ENCODE data around the gene RANBP17.
"Not testable (repeated sequence)": the region's sequence is repeated elsewhere in the genome, so short reads cannot be mapped to it uniquely, and the experiment has no call there.

The RANBP17 gene

DNA sequence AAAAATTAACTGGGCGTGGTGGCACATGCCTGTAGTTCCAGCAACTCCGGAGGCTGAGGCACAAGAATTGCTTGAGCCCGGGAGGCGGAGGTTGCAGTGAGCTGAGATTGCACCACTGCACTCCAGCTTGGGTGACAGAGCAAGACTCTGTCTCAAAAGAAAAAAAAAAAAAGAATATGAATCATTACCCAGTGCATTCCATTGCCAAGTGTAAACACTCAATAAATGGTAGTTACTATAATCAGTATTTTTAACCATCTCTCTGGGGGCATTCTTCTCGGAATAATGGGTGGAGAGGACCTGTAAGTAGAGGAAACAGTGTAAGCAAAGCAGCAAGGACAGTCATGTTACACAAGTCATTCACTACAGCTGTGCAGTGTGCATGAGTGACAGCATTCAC lies 13.8 kb upstream of the RANBP17 start:
- Mint-ChIP-seq H3K4me3 (no peak overlapping the region), H3K4me1 (ENCODE audit: low read depth in 2 of 2) (no peaks in the 10 kb centered on the region), H3K9me3 (peaks cover 0 to 5% of the 10 kb centered on the region in 2 donors), H3K27me3 (peaks cover 0 to 4% of the 10 kb centered on the region in 2 donors), H3K36me3 (ENCODE audit: insufficient read depth) (no peaks in the 10 kb centered on the region), H3K27ac (no peak overlapping the region)
- DNase-seq (no peak), ATAC-seq (replicated peaks) (no peak)

DNA sequence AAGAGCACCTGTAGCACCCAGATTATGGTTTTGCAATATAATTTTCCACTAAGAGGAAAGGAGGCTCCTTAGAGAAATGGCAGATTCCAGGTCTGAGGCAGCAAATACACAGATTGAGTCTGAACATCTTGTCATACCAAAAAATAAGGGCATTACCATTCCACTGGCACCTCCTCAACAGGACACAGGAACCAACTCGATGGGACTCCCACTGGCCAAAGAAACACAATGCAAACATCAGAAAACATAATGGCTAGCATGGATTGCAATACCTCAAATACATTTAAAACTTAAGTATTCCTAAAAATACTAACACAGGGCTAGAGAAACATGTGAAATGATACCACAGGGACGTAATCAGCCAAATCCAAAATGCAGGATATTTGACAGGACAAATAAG lies 12.4 kb upstream of the RANBP17 start:
- Mint-ChIP-seq H3K4me3 (no peak overlapping the region), H3K36me3 (ENCODE audit: insufficient read depth) (no peaks in the 10 kb centered on the region), H3K27me3 (peaks cover 0 to 4% of the 10 kb centered on the region in 2 donors), H3K9me3 (peaks cover 0 to 5% of the 10 kb centered on the region in 2 donors), H3K4me1 (ENCODE audit: low read depth in 2 of 2) (no peaks in the 10 kb centered on the region), H3K27ac (no peak overlapping the region)
- no peak for ATAC-seq (replicated peaks)
- no peak for DNase-seq

DNA sequence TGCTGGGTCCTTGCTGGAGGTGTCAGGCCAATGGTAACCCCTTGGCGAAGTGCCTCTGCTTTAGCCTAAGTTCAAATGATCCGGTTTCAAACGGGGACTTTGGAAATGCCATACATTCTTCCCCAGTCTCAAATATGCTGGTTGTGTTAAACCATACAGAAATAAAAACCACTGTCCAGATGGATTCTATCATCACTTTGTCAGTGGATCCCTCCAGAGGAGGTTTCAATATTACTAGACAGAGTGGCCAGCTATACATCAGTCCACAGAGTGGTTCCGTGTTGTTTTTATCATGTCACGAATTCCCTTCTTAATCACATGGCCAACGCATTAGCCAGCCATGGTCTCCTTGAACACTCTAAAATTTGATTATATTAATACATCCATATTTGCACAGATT lies 7.3 kb upstream of the RANBP17 start:
- Mint-ChIP-seq H3K9me3 (peaks cover 4 to 11% of the 10 kb centered on the region in 2 donors), H3K4me1 (ENCODE audit: low read depth in 2 of 2) (no peaks in the 10 kb centered on the region)

DNA sequence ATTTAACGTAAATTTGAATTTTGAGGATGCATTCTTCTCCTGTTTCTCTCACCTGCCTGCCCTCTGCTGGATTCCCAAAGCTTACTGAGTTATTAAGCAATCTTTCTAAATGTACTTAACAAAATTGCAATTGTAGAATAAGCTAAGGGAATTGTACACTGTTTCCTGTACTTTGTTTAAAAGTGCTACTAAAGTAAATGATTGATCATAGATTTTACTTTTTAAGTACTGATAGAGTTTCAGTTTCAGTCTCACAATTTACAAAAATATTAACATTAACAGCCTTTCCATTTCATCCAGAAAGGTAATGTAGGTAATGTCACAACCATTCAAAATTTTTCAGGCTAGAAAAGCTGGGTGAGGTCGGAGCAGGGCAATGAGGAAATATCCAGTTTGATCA lies 4.8 kb upstream of the RANBP17 start:
- Mint-ChIP-seq H3K36me3 (ENCODE audit: insufficient read depth) (no peaks in the 10 kb centered on the region), H3K9me3 (peaks cover 10 to 27% of the 10 kb centered on the region in 2 donors), H3K4me1 (ENCODE audit: low read depth in 2 of 2) (peaks cover 0 to 5% of the 10 kb centered on the region in 2 donors), H3K27me3 (peaks cover 10 to 12% of the 10 kb centered on the region in 2 donors), H3K27ac (no peak overlapping the region), H3K4me3 (no peak overlapping the region)
- no peak for ATAC-seq (replicated peaks)
- DNase-seq, result no peak

More for the DNA sequence above, 7.3 kb upstream of the RANBP17 start:
- H3K27ac Mint-ChIP-seq, result no peak overlapping the region
- H3K4me3 Mint-ChIP-seq, result no peak overlapping the region
- H3K27me3 Mint-ChIP-seq, result no peaks in the 10 kb centered on the region
- DNase-seq, result no peak
- H3K36me3 Mint-ChIP-seq (ENCODE audit: insufficient read depth), result no peaks in the 10 kb centered on the region
- ATAC-seq (replicated peaks), result no peak

DNA sequence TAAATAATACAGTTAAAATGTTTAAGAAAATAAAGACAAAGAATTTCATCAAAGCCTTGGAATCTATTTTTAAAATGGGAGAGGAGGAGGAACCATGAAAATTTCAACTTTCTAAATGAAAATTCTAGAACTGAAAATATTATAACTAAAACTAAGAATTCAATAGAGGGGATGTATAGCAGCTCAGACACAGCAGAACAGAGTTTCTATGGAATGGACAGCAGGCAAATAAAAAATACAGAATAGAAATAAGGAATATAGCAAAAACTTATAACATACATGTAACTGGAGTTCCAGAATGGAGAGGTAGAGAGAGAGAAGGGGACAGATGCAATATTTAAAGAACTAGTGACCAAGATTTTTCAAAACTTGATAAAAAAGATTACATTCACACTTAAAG lies 1.4 kb upstream of the RANBP17 start:
- Mint-ChIP-seq H3K36me3 (ENCODE audit: insufficient read depth) (no peaks in the 10 kb centered on the region), H3K4me1 (ENCODE audit: low read depth in 2 of 2) (peaks cover 0 to 5% of the 10 kb centered on the region in 2 donors), H3K27me3 (peaks cover 16 to 22% of the 10 kb centered on the region in 2 donors), H3K9me3 (peaks cover 10 to 34% of the 10 kb centered on the region in 2 donors), H3K27ac (no peak overlapping the region), H3K4me3 (no peak overlapping the region)
- ATAC-seq (replicated peaks) (no peak), DNase-seq (no peak)

DNA sequence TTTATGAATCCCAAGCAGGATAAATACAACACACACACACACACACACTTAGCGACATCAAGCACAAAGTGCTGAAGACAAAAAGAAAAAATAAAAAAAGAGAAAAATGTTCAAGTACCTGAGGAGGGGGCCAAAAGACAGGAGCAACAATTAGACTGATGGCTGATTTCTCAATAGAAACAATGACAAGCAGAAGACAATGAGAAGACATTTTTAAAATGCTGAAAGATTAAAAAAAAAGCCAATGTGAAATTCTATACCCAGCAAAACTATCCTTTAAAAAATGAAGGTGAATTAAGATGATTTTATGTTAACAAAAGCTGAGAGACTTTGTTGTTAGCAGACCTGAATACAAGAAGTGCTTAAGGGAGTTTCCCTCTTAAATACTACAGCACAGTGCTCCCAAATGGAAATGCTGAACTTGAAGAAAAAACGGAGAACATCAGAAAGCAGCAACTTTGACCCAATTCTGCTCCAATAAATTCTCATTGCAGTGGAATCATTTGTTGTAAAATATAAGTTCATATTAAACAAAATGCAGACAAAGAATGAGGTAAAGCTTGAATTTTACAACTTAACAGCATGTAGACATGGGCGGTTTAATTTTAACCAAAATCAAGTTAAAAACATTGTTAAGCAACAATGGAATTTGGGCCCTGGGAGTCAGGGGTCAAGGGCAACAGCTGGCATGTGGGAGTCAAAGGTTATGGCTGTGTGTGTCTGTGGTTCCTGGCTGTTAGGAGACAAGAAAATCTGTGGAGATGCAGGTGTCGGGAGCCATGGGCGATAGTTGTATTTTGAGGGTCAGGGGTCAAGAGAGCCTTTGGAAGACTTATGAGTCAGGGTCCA lies 776 bp upstream of the RANBP17 start:
- H3K27me3 Mint-ChIP-seq, result peaks cover 16 to 22% of the 10 kb centered on the region in 2 donors
- DNase-seq (no peak), ATAC-seq (replicated peaks) (no peak)
- H3K4me3 Mint-ChIP-seq, result peak overlapping the region; percentile 46
- H3K36me3 Mint-ChIP-seq (ENCODE audit: insufficient read depth), result no peaks in the 10 kb centered on the region
- H3K27ac Mint-ChIP-seq, result no peak overlapping the region
- peaks cover 10 to 34% of the 10 kb centered on the region in 2 donors for H3K9me3 Mint-ChIP-seq
- H3K4me1 Mint-ChIP-seq (ENCODE audit: low read depth in 2 of 2), result peaks cover 0 to 5% of the 10 kb centered on the region in 2 donors

DNA sequence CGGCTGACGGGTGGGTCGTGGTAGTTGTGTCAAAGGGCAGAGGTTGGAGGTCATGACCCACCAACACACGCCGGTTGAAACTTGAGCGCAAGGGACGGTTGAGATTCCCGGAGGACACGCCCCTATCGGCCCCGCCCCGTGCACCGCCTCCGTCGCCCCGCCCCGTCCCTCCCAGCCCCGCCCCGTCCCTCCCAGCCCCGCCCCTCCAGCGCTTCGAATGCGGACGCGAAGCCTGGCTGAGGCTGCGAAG lies 226 bp upstream of the RANBP17 start:
- Mint-ChIP-seq H3K9me3 (peaks cover 10 to 34% of the 10 kb centered on the region in 2 donors), H3K27ac (no peak overlapping the region), H3K27me3 (peaks cover 16 to 22% of the 10 kb centered on the region in 2 donors), H3K4me1 (ENCODE audit: low read depth in 2 of 2) (peaks cover 0 to 5% of the 10 kb centered on the region in 2 donors), H3K4me3 (peak overlapping the region in 1 of 2 donors; percentile 46), H3K36me3 (ENCODE audit: insufficient read depth) (no peaks in the 10 kb centered on the region)
- ATAC-seq (replicated peaks) (no peak), DNase-seq (no peak)

DNA sequence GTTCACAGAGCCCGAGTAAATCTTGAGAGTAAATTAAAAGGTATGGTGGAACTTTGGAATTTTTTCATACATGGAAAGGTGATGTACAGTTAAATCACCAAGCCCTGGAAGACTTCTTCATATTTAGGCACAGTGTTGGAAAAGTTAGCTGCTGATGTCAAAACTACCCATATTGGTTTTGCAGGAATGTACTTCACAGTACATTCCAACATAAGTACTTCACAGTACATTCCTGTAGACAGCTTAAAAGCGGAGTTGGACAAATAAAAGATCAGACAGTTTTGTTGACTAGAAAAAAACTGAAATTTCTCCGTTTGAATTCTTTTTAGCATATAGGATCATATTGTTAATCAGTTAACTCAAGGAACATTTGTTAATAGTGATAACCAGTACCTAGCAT lies 1.8 kb downstream of the RANBP17 start:
- Mint-ChIP-seq H3K27ac (no peak overlapping the region), H3K27me3 (peaks cover 16 to 22% of the 10 kb centered on the region in 2 donors), H3K4me3 (no peak overlapping the region), H3K36me3 (ENCODE audit: insufficient read depth) (no peaks in the 10 kb centered on the region), H3K4me1 (ENCODE audit: low read depth in 2 of 2) (peaks cover 0 to 5% of the 10 kb centered on the region in 2 donors), H3K9me3 (peaks cover 8 to 32% of the 10 kb centered on the region in 2 donors)
- no peak for ATAC-seq (replicated peaks)
- no peak for DNase-seq

DNA sequence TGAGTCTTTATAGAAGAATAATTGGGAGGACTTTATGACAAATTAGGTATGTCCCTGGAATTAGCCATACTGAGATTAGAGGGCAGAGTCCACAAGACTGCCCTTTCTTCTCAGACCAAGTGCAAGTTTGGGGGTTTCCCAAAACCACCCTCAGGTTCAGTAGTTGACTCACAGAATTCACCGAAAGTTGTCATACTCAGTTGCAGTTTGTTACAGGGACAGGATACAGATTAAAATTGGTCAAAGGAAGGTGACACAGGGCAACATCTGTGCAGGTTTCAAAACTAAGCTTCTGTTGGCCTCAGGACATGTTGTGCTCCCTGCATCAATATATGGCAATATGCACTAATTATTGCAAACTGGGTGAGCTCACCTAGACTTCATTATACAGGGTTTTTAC lies 3.8 kb downstream of the RANBP17 start:
- peaks cover 0 to 5% of the 10 kb centered on the region in 2 donors for H3K4me1 Mint-ChIP-seq (ENCODE audit: low read depth in 2 of 2)
- no peak overlapping the region for H3K27ac Mint-ChIP-seq
- peaks cover 6 to 19% of the 10 kb centered on the region in 2 donors for H3K9me3 Mint-ChIP-seq
- H3K36me3 Mint-ChIP-seq (ENCODE audit: insufficient read depth), result no peaks in the 10 kb centered on the region
- no peak overlapping the region for H3K4me3 Mint-ChIP-seq
- DNase-seq, result no peak
- peaks cover 16 to 22% of the 10 kb centered on the region in 2 donors for H3K27me3 Mint-ChIP-seq
- no peak for ATAC-seq (replicated peaks)

DNA sequence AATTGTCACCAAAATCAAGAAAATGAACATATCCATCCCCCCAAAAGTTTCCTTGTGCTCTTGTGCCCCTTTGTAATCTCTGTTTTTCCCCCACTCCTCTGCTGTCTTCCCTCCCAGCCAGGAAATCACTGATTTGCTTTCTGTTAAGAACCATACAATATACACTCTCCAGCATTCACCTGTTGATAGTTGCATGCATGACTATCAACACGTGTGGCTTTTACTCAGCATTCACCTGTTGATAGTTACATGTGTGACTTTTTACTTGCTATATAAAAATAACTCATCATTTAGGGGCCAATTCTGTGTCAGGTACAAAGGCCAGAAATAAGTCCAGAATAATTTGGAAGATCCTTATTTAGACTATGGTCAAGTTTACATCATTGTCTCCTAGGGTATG lies 6.0 kb downstream of the RANBP17 start:
- Mint-ChIP-seq H3K4me1 (ENCODE audit: low read depth in 2 of 2) (no peaks in the 10 kb centered on the region), H3K27ac (no peak overlapping the region), H3K36me3 (ENCODE audit: insufficient read depth) (no peaks in the 10 kb centered on the region), H3K4me3 (no peak overlapping the region), H3K9me3 (peaks cover 3 to 5% of the 10 kb centered on the region in 2 donors), H3K27me3 (peaks cover 4 to 6% of the 10 kb centered on the region in 2 donors)
- no peak for ATAC-seq (replicated peaks)
- no peak for DNase-seq

DNA sequence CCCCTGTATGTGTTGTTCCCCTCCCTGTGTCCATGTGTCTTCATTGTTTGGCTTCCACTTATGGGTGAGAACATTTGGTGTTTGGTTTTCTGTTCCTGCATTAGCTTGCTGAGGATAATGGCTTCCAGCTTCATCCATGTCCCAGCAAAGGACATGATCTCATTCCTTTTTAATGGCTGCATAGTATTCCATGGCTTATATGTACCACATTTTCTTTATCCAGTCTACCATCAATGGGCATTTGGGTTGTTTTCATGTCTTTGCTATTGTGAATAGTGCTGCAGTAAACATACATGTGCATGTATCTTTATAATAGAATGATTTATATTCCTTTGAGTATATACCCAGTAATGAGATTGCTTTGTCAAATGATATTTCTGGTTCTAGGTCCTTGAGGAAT lies 8.6 kb downstream of the RANBP17 start:
- ATAC-seq (replicated peaks); H3K27me3 Mint-ChIP-seq; H3K27ac Mint-ChIP-seq; H3K4me1 Mint-ChIP-seq (ENCODE audit: low read depth in 2 of 2); DNase-seq; H3K4me3 Mint-ChIP-seq; H3K36me3 Mint-ChIP-seq (ENCODE audit: insufficient read depth): not testable (repeated sequence)
- peaks cover 9 to 19% of the 10 kb centered on the region in 2 donors for H3K9me3 Mint-ChIP-seq

DNA sequence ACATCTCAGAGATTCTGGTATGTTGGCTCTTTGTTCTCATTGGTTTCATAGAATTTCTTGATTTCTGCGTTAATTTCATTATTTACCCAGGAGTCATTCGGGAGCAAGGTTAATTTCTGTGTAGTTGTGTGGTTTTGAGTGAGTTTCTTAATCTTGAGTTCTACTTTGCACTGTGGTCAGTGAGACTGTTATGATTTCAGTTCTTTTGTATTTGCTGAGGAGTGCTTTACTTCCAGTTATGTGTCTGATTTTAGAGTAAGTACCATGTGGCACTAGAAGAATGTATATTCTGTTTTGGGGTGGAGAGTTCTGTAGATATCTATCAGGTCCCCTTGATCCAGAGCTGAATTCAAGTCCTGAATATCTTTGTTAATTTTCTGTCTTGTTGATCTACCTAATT lies 12.2 kb downstream of the RANBP17 start:
- Mint-ChIP-seq H3K4me3 (no peak overlapping the region), H3K27me3 (no peaks in the 10 kb centered on the region), H3K9me3 (peaks cover 14 to 32% of the 10 kb centered on the region in 2 donors), H3K4me1 (ENCODE audit: low read depth in 2 of 2) (no peaks in the 10 kb centered on the region), H3K36me3 (ENCODE audit: insufficient read depth) (no peaks in the 10 kb centered on the region), H3K27ac (no peak overlapping the region)
- ATAC-seq (replicated peaks) (no peak), DNase-seq (no peak)

DNA sequence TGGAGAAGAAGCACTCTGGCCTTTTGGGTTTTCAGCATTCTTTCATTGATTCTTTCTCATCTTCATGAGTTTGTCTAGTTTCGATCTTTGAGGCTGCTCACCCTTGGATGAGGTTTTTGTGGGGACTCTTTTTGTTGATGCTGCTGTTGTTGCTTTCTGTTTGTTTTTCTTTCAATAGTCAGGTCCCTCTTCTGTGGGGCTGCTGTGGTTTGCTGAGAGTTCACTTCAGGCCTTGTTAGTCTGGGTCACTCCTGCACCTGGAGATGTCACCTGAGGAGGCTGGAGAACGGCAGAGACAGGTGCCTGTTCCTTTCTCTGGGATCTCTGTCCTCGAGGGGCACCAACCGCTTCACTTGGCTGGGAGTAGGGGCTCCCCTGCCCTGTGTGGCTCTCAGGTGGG lies 14.0 kb downstream of the RANBP17 start:
- Mint-ChIP-seq H3K4me3 (no peak overlapping the region), H3K27ac (no peak overlapping the region), H3K4me1 (ENCODE audit: low read depth in 2 of 2) (no peaks in the 10 kb centered on the region), H3K36me3 (ENCODE audit: insufficient read depth) (no peaks in the 10 kb centered on the region), H3K27me3 (no peaks in the 10 kb centered on the region), H3K9me3 (peaks cover 14 to 32% of the 10 kb centered on the region in 2 donors)
- DNase-seq (no peak), ATAC-seq (replicated peaks) (no peak)

DNA sequence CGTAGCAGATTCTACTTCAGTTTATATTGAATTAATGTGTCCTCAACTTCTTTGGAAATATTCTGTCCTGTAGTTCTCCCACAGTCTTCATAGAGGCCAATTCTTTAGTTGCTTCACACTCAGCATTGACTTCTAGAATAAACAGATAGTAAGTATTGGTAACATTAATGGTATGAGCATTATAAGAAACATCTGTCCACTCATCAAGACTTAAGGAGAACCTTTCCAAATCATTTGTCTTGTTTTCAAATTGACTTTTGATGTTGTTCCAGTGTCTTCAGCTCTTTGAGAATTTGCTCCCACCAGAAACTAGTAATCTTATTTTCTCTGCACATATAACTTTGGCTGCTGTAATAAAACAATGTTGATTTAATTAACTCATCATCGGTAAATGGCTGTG lies 18.3 kb downstream of the RANBP17 start:
- no peak overlapping the region for H3K4me3 Mint-ChIP-seq
- H3K4me1 Mint-ChIP-seq (ENCODE audit: low read depth in 2 of 2), result no peaks in the 10 kb centered on the region
- no peak overlapping the region for H3K27ac Mint-ChIP-seq
- peaks cover 7 to 16% of the 10 kb centered on the region in 2 donors for H3K9me3 Mint-ChIP-seq
- DNase-seq (no peak), ATAC-seq (replicated peaks) (no peak)
- H3K27me3 Mint-ChIP-seq, result no peaks in the 10 kb centered on the region
- H3K36me3 Mint-ChIP-seq (ENCODE audit: insufficient read depth), result no peaks in the 10 kb centered on the region

Data from effector memory CD8-positive, alpha-beta T cell (primary cell).